ENCODE measurements around the gene CEMP1.

GRCh38 chr16:2514333-2515179, 16.7 kb downstream of the CEMP1 start:
- TF ChIP-seq CTCF (conservative IDR thresholded peaks at IDR 0.05) (no peak), EZH2 (IDR thresholded peaks at IDR 0.05; ENCODE audit: low read depth) (no peak)
